ENCODE measurements around the gene CMIP.

The CMIP gene

DNA sequence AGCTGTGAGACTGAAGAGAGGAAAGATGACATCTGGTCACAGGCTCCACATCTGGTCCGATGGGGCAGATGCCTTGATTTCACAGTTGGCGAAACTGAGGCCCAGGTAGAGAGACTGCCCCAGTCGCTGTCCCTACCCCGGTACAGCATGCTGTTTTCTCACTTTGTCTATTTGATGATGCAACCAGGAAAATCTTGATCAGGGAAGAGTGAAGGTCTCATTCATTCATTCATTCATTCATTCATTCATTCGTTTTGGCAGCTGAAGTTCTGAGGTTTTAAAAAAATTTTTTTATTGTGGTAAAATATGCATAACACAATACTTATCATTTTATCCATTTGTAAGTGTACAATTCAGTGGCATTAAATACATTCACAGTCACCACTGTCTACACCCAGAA, 19.7 kb downstream of the CMIP start:
- no peak for DNase-seq

DNA sequence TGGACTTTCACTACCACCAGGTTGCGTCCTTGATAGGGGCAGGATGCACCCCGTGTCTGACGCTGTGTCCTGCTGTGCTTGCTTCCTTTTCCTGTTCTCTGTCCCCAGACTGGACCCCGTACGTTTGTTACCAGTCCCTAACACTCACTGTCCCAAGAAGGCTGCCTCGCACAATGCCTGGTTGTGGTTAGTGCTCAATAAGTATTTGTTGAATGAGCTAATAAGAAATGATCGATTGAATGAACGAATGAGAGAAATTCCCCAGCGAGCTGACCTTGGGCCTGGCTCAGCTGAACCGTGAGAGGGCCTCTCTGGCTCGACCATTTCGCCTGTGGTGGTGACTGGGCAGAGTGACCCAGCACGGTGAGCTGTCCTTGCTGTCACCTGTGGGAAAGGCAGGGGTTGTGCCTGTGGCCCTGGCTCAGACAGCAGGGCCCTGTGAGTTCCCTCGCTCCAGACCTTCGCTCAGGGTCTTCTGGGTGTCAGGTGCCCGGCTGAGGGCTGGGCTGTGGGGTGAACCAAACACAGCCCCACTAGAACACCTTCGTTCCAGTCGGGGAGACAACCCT, 20.9 kb downstream of the CMIP start:
- no peak for DNase-seq

DNA sequence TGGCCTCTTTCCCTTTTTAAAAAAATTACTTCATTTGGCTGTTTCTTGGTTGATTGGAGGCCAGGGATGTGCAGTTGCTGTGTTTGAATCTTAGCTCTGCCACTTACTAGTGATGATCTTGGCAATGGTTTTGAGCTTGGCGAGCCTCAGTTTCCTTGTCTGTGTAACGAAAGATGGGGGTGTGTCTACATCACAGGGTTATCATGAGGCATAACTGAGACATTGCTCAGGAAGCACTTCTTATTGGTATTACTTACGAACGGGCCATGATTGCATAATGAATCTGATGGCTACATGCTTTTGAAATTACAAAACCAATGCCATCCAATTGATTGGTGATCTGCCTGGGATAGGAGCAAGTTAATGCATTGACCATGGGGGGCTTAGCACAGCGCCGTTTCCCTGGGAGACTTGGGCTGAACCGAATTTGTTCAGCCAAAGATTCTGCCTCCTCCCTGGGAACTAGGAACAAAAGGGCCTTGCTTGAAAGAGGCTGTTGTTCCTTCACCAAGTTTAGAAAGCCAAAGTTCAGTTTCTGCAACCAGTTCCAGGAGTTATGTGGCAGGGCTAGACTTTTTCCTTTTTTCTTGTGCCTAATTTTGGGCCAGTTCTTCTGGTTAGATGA, 21.9 kb downstream of the CMIP start:
- DNase-seq, result no peak

DNA sequence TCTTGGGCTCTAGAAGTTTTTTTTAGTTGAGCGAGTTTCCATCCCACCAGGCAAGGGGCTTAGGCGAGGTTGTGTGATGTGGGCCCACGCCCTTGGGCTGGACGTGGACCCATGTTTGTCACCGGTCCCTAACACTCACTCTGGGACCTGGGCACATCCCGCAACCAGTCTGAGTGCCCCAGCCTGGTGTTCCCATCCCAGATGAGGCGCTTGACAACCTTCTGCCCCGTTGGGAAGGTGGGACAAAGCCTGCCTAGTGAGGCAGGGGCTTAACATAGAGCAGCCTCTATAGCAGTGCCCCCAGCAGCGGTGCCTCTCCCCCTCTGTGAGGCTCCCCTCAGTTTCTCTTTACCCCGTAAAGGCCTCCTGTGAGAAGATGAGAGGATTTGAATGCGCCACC, 22.5 kb downstream of the CMIP start:
- DNase-seq, result no peak

DNA sequence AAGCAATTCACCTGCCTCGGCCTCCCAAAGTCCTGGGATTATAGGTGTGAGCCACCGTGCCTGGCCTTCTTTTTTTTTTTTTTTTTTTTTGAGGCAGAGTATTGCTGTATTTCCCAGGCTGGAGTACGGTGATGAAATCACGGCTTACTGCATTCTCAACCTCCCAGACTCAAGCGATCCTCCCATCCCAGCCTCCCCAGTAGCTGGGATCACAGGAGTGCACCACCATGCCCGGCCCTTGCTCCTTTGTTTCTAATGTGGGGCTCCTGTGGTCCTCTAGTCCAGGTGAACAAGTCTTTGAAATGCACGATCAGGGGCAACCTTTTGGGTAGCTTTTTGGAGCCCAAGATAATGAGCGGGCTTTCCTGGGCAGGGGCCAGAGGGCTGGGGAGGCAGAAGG, 23.2 kb downstream of the CMIP start:
- DNase-seq, result no peak

DNA sequence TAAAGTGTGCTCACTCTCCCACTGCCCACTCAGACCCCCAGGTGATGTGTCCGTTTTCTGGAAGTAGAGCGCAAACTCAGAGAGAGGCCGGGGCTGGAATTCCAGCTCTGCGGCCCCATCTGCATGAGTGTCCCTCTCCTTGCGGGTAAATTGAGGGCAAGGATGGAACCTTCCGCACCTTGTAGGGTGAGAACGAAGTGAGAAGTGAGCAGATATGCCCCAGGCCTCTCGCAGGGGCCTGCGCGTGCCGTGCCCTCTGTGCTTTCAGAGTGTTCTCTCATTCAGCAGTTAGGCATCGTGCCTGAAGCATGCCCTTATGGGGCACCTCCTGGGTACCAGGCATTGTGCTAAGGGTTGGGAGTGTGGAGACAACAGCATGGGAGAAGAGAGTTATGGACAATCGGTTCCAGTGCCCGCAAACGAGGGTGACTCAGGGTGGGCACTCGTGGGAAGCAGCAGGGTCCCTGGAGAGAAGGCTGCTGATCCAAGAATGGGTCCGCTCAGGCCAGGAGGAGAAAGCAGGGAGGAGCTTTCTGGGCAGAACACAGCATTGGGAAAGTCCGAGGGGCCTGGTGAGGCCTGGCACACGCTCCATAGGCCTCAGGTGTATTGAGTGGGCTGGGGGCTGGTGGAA, 23.8 kb downstream of the CMIP start:
- DNase-seq, result no peak

DNA sequence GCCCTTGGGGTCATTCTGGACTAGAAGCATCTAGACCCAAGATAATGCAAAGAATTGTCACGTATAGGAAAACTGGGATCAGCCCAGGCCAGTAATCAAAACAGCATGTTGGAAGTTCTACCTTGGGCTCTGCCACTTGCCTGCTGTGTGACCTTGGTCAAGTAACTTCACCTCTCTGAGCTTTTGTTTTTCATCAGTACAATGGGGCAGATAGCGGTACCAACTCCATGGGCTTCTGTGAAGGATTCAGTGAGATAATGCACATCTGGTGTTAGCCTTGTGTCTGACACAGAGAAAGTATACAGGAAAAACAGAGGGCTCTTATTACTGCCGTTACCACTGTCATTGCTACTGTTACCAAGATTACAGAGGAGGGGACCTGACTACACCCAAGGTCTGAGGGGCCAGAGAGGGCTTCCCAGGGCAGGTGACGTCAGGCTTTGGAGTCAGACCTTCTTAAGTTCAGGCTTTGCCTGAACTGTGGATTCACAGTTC, 24.6 kb downstream of the CMIP start:
- DNase-seq, result no peak

DNA sequence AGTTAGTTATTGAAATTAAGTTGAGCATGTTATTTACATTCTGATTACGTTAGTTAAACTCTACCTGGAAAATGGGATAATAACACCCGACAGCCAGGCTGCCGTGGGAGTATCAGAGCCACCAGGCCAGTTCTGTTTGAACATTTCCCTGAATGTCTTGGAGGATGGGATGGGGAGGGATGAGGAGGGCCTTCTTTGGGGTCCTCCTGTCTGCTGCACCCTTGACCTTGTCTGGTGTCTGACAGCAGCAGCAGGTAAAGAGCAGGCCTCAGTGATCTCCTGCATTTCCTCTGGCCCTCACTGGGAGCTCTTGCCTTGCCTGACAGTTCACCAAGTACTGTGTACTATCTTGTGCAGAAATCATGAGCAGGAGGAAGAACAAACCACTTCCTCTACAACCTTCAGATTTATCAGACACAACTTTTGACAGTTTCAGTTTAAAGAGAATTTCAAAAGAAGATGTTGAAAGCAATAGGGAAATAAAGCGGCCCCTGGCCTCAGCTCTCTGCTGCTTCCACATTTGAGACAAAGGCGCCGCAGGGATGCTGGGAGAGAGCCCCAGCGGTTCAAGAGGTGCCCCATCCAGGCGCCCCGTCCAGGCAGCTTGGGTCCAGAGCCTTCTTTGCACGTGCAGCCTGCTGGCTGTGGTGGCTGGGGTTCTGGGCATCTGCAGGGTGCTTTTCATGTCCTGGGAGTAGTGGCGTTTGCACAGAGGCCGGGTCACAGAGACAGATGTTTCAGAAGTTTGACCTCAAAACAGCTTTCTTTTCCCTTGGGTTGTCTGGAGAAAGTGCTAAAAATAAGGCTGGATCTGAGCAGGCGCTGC, 25.3 kb downstream of the CMIP start:
- no peak for DNase-seq

DNA sequence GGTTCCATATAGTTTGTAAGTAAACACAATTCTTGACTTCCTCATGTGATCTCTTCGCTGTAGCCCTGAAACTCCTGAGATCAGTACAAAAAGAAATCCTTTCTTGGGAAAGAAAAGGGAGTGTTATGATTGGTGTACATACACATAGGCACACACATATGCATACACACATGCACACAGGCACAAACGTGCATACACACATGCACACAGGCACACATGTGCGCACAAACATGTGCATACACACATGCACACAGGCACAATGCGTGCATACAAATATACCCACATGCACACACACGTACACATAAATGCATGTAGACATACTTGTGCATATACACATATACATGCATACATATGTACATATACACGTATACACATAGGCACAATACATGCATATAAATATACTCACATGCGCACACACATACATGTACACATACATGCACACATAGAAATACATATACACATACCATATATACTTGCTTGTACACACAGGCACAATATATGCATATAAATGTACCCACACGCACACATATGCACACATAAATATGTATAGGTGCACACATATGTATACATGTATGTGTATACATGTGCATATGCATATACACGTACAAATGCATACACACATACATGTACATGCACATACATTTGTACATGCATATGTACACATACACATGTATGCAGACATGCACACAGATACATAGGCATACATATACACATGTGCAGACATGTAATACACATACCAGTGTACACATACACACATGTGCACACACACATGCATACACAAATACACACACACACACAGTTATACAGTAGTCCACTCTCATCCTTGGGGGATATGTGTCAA, 26.4 kb downstream of the CMIP start:
- DNase-seq, result no peak

DNA sequence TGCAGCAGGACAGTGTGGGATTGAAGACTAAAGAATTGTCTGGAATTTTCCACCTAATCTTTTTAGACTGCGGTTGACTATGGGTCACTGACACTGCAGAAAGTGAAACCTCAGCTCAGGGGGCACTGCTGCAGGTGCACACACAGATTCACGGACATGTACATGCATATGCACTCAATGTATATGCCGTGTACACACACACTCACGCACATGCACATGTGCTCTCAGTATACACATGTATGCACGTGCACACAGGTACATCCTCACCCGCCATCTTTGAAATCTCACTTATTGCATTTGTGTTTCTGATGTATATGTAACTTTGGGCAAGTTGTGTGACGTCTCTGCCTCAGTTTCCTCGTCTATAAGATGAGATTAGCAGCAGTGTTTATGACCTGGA, 27.3 kb downstream of the CMIP start:
- DNase-seq, result no peak

DNA sequence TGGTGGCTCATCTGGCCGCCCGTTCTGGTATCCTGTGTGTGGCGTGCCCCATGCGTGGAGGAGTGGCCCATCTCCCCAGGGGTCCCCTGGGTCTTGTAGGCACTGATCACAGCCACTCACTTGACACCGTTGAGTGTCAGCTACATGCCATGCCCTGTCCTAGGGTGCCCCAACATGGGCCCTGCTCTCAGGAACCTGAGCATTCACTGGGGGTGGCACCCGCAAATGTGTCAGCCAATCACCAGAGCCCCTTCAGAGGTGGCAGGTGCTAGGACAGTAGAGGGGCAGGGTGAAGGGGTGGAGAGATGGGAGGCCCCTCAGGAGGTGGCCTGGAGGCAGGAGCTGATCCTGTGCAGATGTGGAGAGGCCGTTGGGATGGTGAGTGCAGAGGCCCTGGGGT, 27.8 kb downstream of the CMIP start:
- no peak for DNase-seq

DNA sequence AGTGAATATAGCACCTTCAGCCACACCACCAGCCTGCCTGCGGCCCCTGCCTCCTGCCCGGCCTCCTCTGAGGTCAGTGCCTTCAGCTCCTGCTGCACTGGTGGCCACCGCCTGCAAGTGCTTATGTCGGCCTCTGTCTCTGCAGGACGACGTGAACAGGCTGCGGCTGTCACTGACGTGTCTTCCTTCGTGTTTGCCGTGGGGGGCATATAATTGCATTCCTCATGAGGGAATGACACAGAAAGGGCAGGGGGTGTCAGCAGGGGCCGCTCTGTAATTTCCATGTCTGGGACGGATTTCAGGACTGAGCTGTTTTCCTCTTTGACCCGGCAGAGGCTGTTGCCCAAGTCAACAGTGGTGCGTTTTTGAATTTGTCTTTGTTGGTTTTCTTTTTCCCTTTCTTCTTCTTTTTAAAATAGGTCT, 28.5 kb downstream of the CMIP start:
- no peak for DNase-seq

DNA sequence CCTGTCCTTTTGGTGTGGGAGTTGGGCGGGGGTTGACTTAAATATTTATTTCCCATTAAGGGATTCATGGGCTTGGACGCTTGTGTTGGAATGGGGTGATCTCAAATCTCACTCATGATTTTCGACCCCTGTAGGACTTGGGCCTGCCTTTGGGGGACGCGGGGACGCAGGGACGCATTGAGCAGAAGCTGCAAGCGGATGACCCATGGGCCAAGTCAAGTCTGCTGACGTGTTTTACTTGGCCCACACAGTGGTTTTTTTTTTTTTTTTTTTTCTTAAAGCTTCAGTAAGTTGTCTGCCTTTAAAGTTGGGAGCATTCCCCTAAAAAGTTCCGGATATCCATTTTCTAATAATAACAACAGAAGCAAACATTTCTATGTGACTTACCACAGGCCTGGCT, 28.9 kb downstream of the CMIP start:
- DNase-seq, result no peak

DNA sequence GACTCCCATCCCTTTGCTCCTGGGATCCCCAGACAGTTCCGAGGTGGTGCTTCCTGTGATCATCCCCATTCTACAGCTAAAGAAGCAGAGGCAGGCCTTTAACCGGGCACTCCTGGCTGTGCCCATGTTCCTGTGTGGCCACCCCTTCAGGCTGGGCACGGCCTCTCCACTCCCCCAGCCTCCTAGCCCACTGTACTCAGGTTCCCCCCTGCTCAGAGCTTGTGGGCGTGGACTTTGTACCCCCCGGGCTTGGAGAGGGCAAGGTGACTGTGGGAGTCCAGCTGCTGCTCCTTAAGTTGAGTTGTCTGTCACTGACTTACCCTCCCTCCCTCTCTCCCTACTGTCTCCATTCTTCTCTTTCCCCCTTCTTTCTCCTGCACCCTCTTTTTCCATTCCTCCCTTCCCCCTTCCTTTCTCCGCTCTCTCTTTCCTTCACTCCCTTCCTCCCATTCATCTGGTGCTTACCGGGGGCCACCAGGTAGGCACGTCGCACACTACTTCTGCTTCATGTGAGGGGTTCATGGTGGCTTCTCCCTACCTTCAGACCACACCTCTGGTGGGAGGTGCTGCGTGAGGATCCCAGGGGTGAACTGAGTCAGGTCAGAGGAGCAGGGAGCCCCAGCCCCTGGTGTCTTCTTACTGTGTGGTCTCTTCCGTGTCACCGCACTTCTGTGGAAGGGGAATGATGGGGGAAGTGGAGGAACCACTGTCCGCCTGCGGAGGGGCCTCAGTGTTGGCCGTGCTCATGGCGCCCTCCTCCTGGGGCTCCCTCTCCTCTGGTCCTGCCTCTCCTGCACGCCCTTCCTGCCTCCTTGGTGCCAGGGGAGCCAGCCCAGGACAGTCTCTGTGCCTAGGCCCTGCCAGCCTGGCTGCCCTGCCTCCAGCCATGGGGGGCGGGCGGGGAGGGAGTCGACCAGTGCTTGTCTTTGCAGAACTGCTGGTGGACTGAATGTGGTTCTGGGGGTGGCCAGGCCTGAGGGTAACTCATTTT, 29.7 kb downstream of the CMIP start:
- no peak for DNase-seq

DNA sequence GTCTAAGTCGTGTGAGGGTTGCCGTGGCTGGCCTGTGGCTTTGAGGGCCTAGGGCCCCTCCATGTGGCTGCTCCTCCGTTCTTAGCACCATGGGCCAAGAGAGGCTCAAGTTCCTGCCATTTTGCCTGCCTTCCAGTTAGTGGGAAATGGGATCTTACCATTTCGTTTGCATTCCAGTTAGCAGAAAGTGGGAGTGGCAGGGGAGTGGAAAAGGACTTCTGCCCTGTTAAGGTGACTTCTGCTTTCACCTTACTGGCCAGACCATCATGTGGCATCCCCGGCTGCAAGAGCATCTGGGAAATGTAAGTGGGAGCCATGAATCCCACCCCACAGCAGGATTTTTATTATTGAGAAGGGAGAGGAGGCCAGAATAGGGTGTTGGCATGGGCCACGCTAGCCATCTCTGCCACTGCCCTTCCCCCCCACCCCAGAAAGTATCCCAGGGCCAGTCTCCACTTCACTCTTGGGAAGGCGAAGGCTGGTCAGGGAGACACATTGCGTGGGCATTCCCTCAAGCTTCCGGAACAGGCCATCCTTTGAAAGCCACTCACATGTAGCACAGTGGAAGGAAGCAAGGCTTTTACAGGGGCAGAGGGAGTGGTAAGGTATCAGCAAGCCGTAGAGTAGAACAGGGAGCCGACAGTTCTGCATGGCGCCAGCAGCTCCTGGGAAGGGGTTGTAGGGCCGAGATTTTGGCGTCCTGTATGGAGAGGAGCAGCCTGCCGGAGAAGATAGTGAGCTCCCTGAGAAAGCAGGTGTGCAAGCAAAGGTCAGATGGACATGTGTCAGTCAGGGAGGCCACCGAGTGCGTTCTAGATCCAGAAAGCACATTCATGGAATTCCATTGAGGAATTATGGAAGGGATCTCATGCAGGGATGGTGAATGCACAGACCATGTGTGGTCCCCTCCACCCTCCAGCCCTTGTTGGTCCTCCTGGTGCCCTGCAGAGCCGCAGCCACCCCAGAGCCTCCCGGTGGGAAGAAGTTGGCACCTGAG, 33.4 kb downstream of the CMIP start:
- no peak for DNase-seq

DNA sequence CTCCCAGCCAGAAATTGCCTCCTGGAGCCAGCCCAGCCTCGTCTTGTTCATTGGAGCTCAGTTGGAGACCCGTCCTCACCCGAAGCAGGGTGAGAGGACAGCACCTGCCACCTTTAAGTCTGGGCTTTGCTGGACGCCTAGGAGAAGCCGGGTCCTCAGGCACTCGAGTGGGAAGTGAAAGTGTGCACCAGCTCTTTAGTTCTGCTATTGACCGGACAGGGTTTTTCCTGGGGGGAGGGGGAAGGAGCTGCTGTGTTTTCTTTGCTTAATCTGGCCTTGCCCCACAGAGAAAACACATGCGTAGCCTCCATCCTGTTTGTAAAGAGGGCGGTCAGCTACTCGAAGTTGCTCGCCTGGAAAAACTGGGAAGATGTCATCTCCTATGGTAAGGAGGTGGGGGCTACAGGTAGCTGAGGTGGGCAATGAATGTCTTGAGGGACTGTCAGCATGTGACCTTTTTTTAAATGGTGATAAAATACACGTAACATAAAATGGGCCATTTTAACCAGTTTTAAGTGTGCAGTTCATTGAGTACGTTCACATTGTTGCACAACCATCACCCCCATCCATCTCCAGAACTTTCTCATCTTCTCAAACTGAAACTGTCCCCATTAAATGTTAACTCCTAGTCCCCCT, 34.4 kb downstream of the CMIP start:
- no peak for DNase-seq

DNA sequence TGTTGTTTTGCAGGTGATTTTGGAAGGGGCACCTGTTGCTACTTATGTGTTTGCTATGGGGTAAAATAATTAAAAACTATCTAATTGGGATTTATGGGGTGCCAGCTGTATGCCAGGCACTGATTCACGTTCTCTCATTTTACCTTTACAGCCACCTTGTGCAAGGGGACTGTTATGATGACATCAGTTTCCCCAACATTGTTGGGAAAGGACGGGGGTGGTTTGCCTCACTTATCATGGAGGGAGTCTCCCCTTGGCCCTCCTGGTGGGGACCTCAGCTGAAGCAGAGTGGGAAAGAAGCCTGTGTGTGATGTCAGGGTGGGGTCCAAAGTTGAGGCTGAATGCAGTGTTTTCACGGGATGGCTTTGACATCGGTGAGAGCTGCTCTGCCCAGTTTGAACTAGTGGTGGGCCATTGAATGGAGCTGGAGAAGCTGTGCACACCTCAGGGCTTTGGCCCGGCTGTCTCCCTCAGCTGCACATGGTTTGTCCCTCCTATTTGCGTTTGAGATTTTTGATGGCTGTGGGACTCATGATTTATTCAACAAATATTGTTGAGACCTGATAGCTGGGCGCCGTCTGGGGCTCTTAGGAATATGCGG, 36.1 kb downstream of the CMIP start:
- no peak for DNase-seq

DNA sequence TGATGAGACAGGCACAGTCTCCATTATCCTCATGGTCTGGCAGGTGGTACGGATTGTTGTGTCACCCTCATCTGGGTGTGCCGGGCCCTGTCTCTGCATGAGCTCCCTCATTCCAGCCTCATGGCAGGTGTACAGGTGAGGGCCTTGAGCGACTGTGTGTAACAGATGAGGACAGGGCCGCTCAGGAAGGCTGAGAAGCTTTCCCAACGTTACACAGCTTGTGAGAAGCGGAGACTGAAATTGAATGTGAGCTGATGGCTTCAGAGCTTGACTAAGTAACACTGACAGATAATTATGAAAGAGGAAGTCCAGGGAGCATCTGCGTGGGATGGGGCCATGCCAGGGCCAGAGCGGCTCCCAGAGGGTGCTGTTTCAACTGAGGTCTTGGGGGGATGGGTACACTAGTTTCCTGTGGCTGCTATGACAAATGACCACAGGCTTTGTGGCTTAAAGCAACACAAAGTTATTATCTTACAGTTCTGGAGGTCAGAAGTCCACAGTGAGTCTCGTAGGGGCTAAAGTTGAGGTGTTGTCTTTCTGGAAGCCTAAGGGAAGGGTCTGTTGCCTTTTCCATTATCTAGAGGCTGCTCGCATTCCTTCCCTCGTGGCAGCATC, 36.7 kb downstream of the CMIP start:
- DNase-seq, result no peak
